ENCODE measurements around the gene CDKN2D. TPM values are rescaled to one million over a fixed set of nuclear protein-coding genes. Genes with fewer than 3 reads are reported as not detected.

CDKN2D gene
- total RNA-seq, 2 experiments from 2014 or later, result 62.1 to 67.1 TPM

- no peaks in the 10 kb centered on the region for H3K9me3 Mint-ChIP-seq
- H3K36me3 Mint-ChIP-seq (ENCODE audit: low read depth), result no peaks in the 10 kb centered on the region
- H3K27me3 Mint-ChIP-seq, result peaks cover 53% of the 10 kb centered on the region
- DNase-seq, result no peak
- intact Hi-C loops (cut with micrococcal nuclease), result no loop called here
- peak overlapping the region; percentile 48 for H3K4me3 Mint-ChIP-seq
- H3K27ac Mint-ChIP-seq, result peak overlapping the region; percentile 10
- ChIA-PET CTCF (interaction anchor here (1.1 kb wide), 1 partner anchor 182 kb away, joined by 3 read pairs; no protein-coding TSS in a partner anchor), POLR2A (interaction anchor here (0.9 to 1.4 kb wide), 3 partner anchors 29 to 52 kb away, joined by 3 to 4 read pairs (median 4); no protein-coding TSS in a partner anchor)
- peak; percentile 17 for ATAC-seq
- H3K4me1 Mint-ChIP-seq (ENCODE audit: low read depth), result peaks cover 24% of the 10 kb centered on the region
- TF ChIP-seq CTCF (IDR thresholded peaks at IDR 0.05), result no peak
Measured at GRCh38 chr19:10517760-10518443, 50.9 kb downstream of the CDKN2D start.

- POLR2A ChIA-PET, result interaction anchor here (0.9 to 1.4 kb wide), 5 partner anchors 30 to 126 kb away, joined by 3 to 4 read pairs (median 3); no protein-coding TSS in a partner anchor
- no peak for TF ChIP-seq CTCF (IDR thresholded peaks at IDR 0.05)
- DNase-seq, result no peak
- intact Hi-C loops (cut with micrococcal nuclease), result no loop called here
- Mint-ChIP-seq H3K27me3 (peaks cover 54% of the 10 kb centered on the region), H3K4me1 (ENCODE audit: low read depth) (peaks cover 24% of the 10 kb centered on the region), H3K27ac (peak within 1 kb of the TSS; percentile 10), H3K36me3 (ENCODE audit: low read depth) (no peaks in the 10 kb centered on the region), H3K9me3 (no peaks in the 10 kb centered on the region), H3K4me3 (peak within 1 kb of the TSS; percentile 48)
- CTCF ChIA-PET, result interaction anchor here (1.1 to 1.3 kb wide), 2 partner anchors 25 to 34 kb away, joined by 3 to 5 read pairs; no protein-coding TSS in a partner anchor
- ATAC-seq, result peak; percentile 12
Measured at GRCh38 chr19:10517361-10517759, 51.4 kb downstream of the CDKN2D start, which contains the start of gene S1PR5. Gene S1PR5 (minus strand): TSS chr19:10517447. CDS start chr19:10515011, 2,436 bp downstream.

- Mint-ChIP-seq H3K27me3 (peaks cover 54% of the 10 kb centered on the region), H3K27ac (peak overlapping the region; percentile 1)
- TF ChIP-seq CTCF (IDR thresholded peaks at IDR 0.05), result no peak
Measured at GRCh38 chr19:10516671-10517286, 52.0 kb downstream of the CDKN2D start.

More at GRCh38 chr19:10516671-10517286, 52.0 kb downstream of the CDKN2D start:
- ChIA-PET CTCF (interaction anchor here (0.8 to 1.3 kb wide), 4 partner anchors 11 to 35 kb away, joined by 3 to 5 read pairs (median 4); no protein-coding TSS in a partner anchor), POLR2A (interaction anchor here (0.8 to 1.4 kb wide), 6 partner anchors 8 to 127 kb away, joined by 3 to 4 read pairs (median 3); no protein-coding TSS in a partner anchor)
- H3K4me1 Mint-ChIP-seq (ENCODE audit: low read depth), result peaks cover 24% of the 10 kb centered on the region
- intact Hi-C loops (cut with micrococcal nuclease), result no loop called here
- H3K4me3 Mint-ChIP-seq, result peak overlapping the region; percentile 45
- no peaks in the 10 kb centered on the region for H3K9me3 Mint-ChIP-seq
- no peaks in the 10 kb centered on the region for H3K36me3 Mint-ChIP-seq (ENCODE audit: low read depth)
- DNase-seq (no peak), ATAC-seq (peak; percentile 21)

Small RNA genes lying within 50 kb of the gene (microRNA-seq; reads per million reads assigned to microRNA genes)
- gene MIR1238 (ENCODE audit: borderline microRNAs expressed, borderline replicate concordance), result not detected

Other genes starting within 250 kb of the CDKN2D start
- gene RAVER1, start 235.4 kb downstream of the CDKN2D start, total RNA-seq, result 100 to 1,000 TPM; 105 to 111 TPM
- 100 to 1,000 TPM; 106 to 107 TPM for gene ICAM3, start 229.4 kb downstream of the CDKN2D start, total RNA-seq
- 100 to 1,000 TPM; 143 TPM for gene TYK2, start 188.4 kb downstream of the CDKN2D start, total RNA-seq
- 100 to 1,000 TPM; 236 to 238 TPM for gene CDC37, start 165.4 kb downstream of the CDKN2D start, total RNA-seq
- 10 to 100 TPM; 24.6 to 25.5 TPM for gene PDE4A, start 148.4 kb downstream of the CDKN2D start, total RNA-seq
- 10 to 100 TPM; 44.7 to 55.0 TPM for gene KEAP1, start 65.6 kb downstream of the CDKN2D start, total RNA-seq
- 1 to 10 TPM in 1 of 2 experiments, under 1 TPM in 1; 0.81 to 1.1 TPM for gene S1PR5, start 51.5 kb downstream of the CDKN2D start, total RNA-seq
- 10 to 100 TPM; 21.7 to 22.5 TPM for gene ATG4D, start 25.1 kb downstream of the CDKN2D start, total RNA-seq
- gene KRI1, start 3.0 kb downstream of the CDKN2D start, total RNA-seq, result 10 to 100 TPM; 50.0 to 58.3 TPM
- not detected for gene AP1M2, start 18.3 kb upstream of the CDKN2D start, total RNA-seq
- 10 to 100 TPM; 66.0 to 71.4 TPM for gene SLC44A2, start 56.6 kb upstream of the CDKN2D start, total RNA-seq
- gene ILF3, start 85.4 kb upstream of the CDKN2D start, total RNA-seq, result 100 to 1,000 TPM; 435 to 450 TPM
- 10 to 100 TPM; 56.8 to 61.8 TPM for gene QTRT1, start 132.5 kb upstream of the CDKN2D start, total RNA-seq
- 100 to 1,000 TPM; 151 to 153 TPM for gene DNM2, start 149.1 kb upstream of the CDKN2D start, total RNA-seq